Inflammatory macrophage treated with lipopolysaccharide for 4 hours (primary cell): ENCODE results near the gene VEGFB.

Source experiments
- DNase-seq: peaks from one replicate; pipeline ENCODE4 v3.0.0-alpha.2; 2020

Gene VEGFB

GRCh38 chr11:64211181-64211872 is 23.1 kb upstream of the VEGFB start:
- DNase-seq: no peak

GRCh38 chr11:64216879-64217278 is 17.5 kb upstream of the VEGFB start:
- no peak for DNase-seq

GRCh38 chr11:64218628-64219353 is 15.6 kb upstream of the VEGFB start:
- DNase-seq: no peak

- DNase-seq: no peak
Observed at GRCh38 chr11:64219354-64219684, 15.1 kb upstream of the VEGFB start.

GRCh38 chr11:64219755-64220154 is 14.6 kb upstream of the VEGFB start:
- no peak for DNase-seq

GRCh38 chr11:64220271-64220670 is 14.1 kb upstream of the VEGFB start:
- DNase-seq: no peak

- no peak for DNase-seq
Observed at GRCh38 chr11:64220798-64221197, 13.6 kb upstream of the VEGFB start.

GRCh38 chr11:64222651-64223000 is 11.8 kb upstream of the VEGFB start:
- no peak for DNase-seq

- DNase-seq: no peak
Observed at GRCh38 chr11:64223001-64223651, 11.3 kb upstream of the VEGFB start.

- no peak for DNase-seq
Observed at GRCh38 chr11:64224151-64224890, 10.1 kb upstream of the VEGFB start.

- no peak for DNase-seq
Observed at GRCh38 chr11:64224891-64225607, 9.3 kb upstream of the VEGFB start.

- DNase-seq: peak; percentile 89
Observed at GRCh38 chr11:64225608-64226506, 8.5 kb upstream of the VEGFB start, which contains the start of the genes NUDT22 and TRPT1. Gene NUDT22, plus strand, starts transcription at chr11:64226274. Its CDS starts 379 bp downstream, at chr11:64226653. Gene TRPT1, minus strand, starts transcription at chr11:64226186. Its CDS starts 326 bp downstream, at chr11:64225860.

GRCh38 chr11:64226507-64227051 is 7.8 kb upstream of the VEGFB start:
- DNase-seq: peak; percentile 75

GRCh38 chr11:64227405-64227956 is 6.9 kb upstream of the VEGFB start:
- DNase-seq: no peak

GRCh38 chr11:64229090-64229743 is 5.2 kb upstream of the VEGFB start:
- DNase-seq: no peak

- DNase-seq: no peak
Observed at GRCh38 chr11:64229744-64230170, 4.6 kb upstream of the VEGFB start.

GRCh38 chr11:64230171-64230984 is 4.0 kb upstream of the VEGFB start, which contains the start of gene DNAJC4:
Gene DNAJC4, plus strand, starts transcription at chr11:64230548. Its CDS starts 307 bp downstream, at chr11:64230855.
- DNase-seq: peak; percentile 80

- DNase-seq: no peak
Observed at GRCh38 chr11:64230985-64231365, 3.4 kb upstream of the VEGFB start.

- no peak for DNase-seq
Observed at GRCh38 chr11:64231546-64231945, 2.8 kb upstream of the VEGFB start.
